AG04449 (cell line): ENCODE results near the gene AK1.

Source experiments
- CTCF ChIA-PET: fragments of 350-600 bp; formaldehyde crosslinking; extraction: SDS; loops from one replicate; lab custom pipeline; 2021; ENCODE audit warnings: antibody characterized with exemption; lab: Yijun Ruan, JAX
- POLR2A ChIA-PET: fragments of 400-600, 350-600 bp; formaldehyde crosslinking; extraction: SDS; loops from one replicate; lab custom pipeline; 2020; ENCODE audit warnings: antibody characterized with exemption, inconsistent platforms; lab: Yijun Ruan, JAX
- DNase-seq: peaks from one replicate; pipeline ENCODE4 v3.0.0-alpha.2; 2010; ENCODE audit warnings: low read depth, low spot score
- H3K4me3 ChIP-seq: 2 replicates; pipeline ENCODE4 v1.5.1; 2011; ENCODE audit warnings: low read depth, mild to moderate bottlenecking, control low read depth, low read length
- TF ChIP-seq, protein P1 (sequence below): IDR thresholded peaks from one replicate; pipeline ENCODE4 v1.5.1; 2011; ENCODE audit warnings: mild to moderate bottlenecking, moderate library complexity, low read length, control low read depth, inconsistent platforms; ENCODE audit not compliant: insufficient read depth; ENCODE audit errors: missing control alignments

The AK1 gene

DNA sequence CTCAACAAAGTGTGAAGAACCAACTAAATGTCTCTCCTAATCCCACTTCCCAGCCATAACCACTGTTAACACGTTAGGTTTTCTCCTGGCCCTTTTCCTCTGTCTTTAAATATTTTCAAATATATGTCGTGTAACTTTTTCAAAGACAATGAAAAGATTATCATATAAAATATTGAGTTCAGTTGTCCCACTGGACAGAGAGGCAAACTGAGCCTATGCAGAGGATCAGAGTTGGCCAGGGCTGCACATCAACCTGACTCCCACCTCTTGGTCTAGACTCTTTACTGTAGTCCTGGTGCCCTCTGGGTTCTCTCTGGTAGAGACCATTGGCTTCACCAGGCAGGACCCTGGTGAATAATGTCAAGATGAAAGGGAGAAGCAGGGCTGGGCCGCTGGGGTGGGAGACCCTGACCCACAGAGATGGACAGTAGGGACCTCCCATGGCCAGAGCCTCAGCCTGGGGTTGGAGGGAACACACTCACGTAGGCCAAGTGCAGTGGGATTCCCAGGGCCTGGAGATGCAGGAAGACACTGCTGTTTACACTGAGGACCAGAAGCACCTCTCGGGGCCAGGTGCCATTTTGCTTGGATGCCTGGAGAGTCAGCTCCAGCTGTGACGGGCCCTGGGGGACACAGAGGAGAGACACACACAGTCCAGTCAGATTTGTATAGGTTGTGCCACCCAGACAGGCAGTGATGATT is 48.1 kb downstream of the AK1 start:
- ChIA-PET CTCF (interaction anchor here (0.7 to 1.4 kb wide), 2 partner anchors 26 to 41 kb away, joined by 3 to 5 read pairs; partner anchors contain the start of gene ENG), POLR2A (no interaction called here)
- TF ChIP-seq, protein P1, sequence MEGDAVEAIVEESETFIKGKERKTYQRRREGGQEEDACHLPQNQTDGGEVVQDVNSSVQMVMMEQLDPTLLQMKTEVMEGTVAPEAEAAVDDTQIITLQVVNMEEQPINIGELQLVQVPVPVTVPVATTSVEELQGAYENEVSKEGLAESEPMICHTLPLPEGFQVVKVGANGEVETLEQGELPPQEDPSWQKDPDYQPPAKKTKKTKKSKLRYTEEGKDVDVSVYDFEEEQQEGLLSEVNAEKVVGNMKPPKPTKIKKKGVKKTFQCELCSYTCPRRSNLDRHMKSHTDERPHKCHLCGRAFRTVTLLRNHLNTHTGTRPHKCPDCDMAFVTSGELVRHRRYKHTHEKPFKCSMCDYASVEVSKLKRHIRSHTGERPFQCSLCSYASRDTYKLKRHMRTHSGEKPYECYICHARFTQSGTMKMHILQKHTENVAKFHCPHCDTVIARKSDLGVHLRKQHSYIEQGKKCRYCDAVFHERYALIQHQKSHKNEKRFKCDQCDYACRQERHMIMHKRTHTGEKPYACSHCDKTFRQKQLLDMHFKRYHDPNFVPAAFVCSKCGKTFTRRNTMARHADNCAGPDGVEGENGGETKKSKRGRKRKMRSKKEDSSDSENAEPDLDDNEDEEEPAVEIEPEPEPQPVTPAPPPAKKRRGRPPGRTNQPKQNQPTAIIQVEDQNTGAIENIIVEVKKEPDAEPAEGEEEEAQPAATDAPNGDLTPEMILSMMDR, result no peak
- no peak for DNase-seq
- H3K4me3 ChIP-seq, result no peak overlapping the region

DNA sequence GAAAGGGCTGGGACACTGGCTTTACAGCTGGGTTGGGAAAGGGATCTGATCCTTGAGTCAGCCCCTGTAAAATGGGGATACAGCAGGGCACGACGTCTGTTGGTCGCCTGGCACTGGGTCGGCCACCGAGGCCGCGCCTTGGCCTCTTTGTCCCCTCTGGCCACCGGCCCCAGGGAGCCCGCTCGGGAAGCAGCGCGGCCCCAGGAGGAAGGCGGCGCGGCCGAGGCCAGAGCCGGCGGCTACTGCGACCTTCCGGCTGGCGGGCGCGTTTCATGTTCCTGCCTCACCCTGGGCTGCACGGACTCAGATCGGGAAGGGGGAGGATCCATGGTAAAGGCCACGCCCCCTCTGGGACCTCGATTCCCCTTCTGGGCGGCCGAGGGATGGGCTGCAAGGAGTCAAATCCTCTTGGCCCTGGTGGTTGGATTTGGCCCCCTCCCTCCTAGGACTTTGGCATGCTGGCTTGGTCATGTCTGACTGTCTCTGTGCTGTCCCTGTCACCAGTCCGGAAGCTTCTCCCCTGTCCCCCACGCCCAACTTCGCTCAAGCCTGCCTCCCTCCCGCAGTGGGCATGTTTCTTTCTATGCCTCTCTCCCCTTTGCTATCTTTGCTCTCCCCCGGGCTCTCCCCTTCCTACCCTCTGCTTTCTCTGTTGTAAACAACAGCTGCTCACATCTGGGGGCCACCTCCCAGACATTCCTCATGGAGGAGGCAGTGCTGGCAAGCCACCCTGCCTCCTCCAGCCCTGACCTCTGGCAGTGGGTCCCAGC is 49.0 kb downstream of the AK1 start:
- ChIA-PET POLR2A (interaction anchor here (0.6 to 1.2 kb wide), 3 partner anchors 11 to 87 kb away, joined by 3 to 4 read pairs (median 3); no protein-coding TSS in a partner anchor), CTCF (interaction anchor here (0.7 to 1.4 kb wide), 3 partner anchors 27 to 44 kb away, joined by 3 to 5 read pairs (median 3); partner anchors contain the start of gene ENG)
- H3K4me3 ChIP-seq, result no peak overlapping the region
- TF ChIP-seq, protein P1, result no peak
- no peak for DNase-seq

DNA sequence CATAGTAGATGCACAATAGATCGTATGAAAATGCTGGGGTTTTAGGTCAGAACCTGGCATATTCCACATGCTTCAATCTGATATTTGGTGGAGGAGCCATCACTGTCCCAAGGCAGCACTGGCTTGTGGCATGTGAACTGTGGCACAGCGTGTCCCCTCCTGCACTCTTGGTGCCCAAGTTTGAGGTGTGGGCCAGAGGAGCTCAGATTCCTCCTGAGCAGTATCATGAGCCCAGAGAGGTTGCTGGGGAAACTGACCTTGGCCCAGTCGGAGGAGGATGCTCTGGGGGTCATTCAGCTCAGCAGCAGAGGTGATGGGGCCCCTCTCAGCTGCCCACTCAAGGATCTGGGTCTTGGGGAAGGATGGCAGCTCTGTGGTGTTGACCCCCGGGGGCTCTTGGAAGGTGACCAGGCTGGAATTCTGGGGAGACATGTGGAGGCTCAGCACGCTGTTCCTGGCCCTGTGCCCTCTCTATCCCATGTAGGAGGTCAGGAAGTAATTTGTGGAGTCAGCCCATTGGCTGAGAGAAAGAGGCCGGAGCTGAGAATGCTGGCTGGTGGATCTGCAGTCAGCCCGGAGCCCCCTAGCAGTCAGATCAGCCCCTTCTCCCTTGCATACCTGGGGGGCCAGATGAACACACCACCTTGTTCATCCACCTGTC is 51.1 kb downstream of the AK1 start:
- ChIA-PET CTCF (interaction anchor here (0.9 kb wide), 2 partner anchors 9 to 27 kb away, joined by 3 read pairs; no protein-coding TSS in a partner anchor), POLR2A (no interaction called here)
- TF ChIP-seq, protein P1, result no peak
- no peak for DNase-seq
- no peak overlapping the region for H3K4me3 ChIP-seq

DNA sequence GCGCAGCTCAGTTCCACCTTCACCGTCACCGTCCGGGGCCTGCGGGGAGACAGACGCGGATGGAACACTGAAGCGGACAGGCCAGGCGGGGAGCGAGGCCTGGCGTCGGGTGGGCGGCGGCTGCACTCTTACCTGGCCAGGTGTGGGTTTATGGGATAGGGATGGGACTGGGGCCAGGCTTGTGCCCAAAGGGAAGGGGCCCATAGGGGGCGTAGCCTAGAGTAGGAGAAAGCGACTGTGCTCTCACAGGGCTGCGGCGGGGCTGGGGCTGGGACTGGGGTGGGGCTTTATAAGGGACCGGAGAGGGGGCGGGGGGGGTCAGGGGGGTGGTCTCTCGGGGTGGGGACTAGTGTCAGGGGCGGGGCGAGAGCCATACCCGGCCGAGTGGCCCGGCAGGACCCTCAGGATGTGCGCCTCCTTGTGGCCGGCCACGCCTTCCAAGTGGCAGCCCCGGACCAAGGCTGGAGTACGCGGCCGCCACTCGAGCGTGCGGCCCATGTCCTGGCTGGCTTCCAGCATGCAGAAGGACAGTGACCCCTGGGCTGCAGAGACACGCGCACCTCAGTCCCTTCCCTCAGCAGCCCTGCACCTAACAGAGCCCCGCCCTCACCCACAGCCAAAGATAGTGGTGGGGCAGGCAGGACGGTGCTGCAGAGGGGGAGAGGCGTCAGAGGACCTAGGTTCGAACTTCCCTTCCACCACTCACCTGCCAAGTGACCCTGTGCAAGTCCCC is 52.0 kb downstream of the AK1 start:
- H3K4me3 ChIP-seq, result no peak overlapping the region
- CTCF ChIA-PET, result interaction anchor here (0.7 to 1.2 kb wide), 3 partner anchors 8 to 28 kb away, joined by 3 to 5 read pairs (median 3); no protein-coding TSS in a partner anchor
- POLR2A ChIA-PET, result no interaction called here
- DNase-seq, result no peak
- TF ChIP-seq, protein P1, result peak; percentile 33

DNA sequence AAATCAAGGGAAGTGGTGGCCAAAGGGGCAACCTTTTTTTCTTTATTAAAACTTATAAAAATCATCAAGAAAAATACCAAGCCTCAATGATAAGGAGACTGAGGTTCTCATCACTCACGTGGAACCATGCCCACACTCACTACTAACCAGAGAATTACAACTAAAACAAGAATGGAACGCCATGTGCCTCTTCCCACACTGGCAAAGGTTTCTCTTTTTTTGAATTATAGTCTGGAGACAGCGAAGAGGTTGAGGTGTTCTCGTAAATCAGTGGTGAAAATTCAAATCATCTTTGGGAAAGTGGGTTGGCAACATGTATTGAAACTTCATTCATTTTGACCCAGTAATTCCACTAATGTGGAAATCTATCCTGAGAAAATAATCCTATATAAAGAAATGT is 55.4 kb downstream of the AK1 start:
- no peak overlapping the region for H3K4me3 ChIP-seq
- TF ChIP-seq, protein P1, result no peak
- CTCF ChIA-PET, result interaction anchor here (0.8 kb wide), 1 partner anchor 38 kb away, joined by 3 read pairs; no protein-coding TSS in a partner anchor
- no peak for DNase-seq
- POLR2A ChIA-PET, result no interaction called here
